K562 (cell line): Measurements from ENCODE around the gene NKX6-2.
"Not testable (repeated sequence)": the region's sequence is repeated elsewhere in the genome, so short reads cannot be mapped to it uniquely, and the experiment has no call there.

ENCODE experiments used
- BHLHE40 ChIP-seq: IDR thresholded peaks from 2 replicates; pipeline ENCODE4 v1.6.1; 2011; ENCODE audit warnings: low read length, improper control_type of control experiment
- CTCF ChIP-seq, 3 experiments: IDR thresholded peaks in 2 of 3; conservative IDR thresholded peaks in 1 of 3; 2 replicates each; pipeline ENCODE4 v1.5.1; 2011 to 2012; ENCODE audit warnings: low read length in 3 of 3, mild to moderate bottlenecking in 3 of 3, control low read depth in 2 of 3, improper control_type of control experiment in 1 of 3, inconsistent platforms in 1 of 3, low read depth in 1 of 3, mixed read lengths in 1 of 3, moderate library complexity in 1 of 3; ENCODE audit not compliant: insufficient read depth in 2 of 3
- EZH2 ChIP-seq: IDR thresholded peaks from 2 replicates; pipeline ENCODE4 v1.6.1; 2012; ENCODE audit warnings: low read depth, mild to moderate bottlenecking, inconsistent platforms, low read length, borderline replicate concordance
- ILF3 ChIP-seq: fragments of 450-650 bp; IDR thresholded peaks from 2 replicates; pipeline ENCODE4 v1.6.1; 2018; ENCODE audit warnings: antibody characterized with exemption, mild to moderate bottlenecking, moderate library complexity, borderline replicate concordance
- TAF1 ChIP-seq: IDR thresholded peaks from 2 replicates; pipeline ENCODE4 v1.6.1; 2011; ENCODE audit warnings: mild to moderate bottlenecking, low read length, moderate library complexity; ENCODE audit not compliant: insufficient read depth, control insufficient read depth, severe bottlenecking; ENCODE audit errors: extremely low read depth

GRCh38 chr10:132797986-132798385 is 12.0 kb upstream of the NKX6-2 start:
- TF ChIP-seq ILF3; TAF1; BHLHE40; CTCF (IDR thresholded peaks at IDR 0.05 in 2 of 3, conservative IDR thresholded peaks at IDR 0.05 in 1 of 3; ENCODE audit: insufficient read depth in 2 of 3, low read depth in 1 of 3, low read length in 3 of 3); EZH2: not testable (repeated sequence)
